CD4-positive, alpha-beta T cell (primary cell): ENCODE results near the gene RIN3. TPM values are rescaled to one million over a fixed set of nuclear protein-coding genes. Genes with fewer than 3 reads are reported as not detected.
A peak's percentile ranks its signal among the peaks of the same experiment; 100 is the strongest.

ENCODE experiments used
- ATAC-seq: fragments of 200-7000 bp; cut with Tn5 transposase; one replicate; pipeline ENCODE4 v1.10.0; 2022; ENCODE audit warnings: mild to moderate bottlenecking; ENCODE audit not compliant: poor library complexity
- CTCF ChIA-PET: fragments of 350-600 bp; sonication (Branson Sonifier 250); formaldehyde crosslinking; loops from one replicate; lab custom pipeline; 2021; ENCODE audit warnings: antibody characterized with exemption, inconsistent platforms; lab: Charles Lee
- POLR2A ChIA-PET: fragments of 350-600 bp; sonication (Branson Sonifier 250); formaldehyde crosslinking; loops from one replicate; lab custom pipeline; 2021; ENCODE audit warnings: antibody characterized with exemption, inconsistent platforms; lab: Charles Lee
- DNase-seq, 14 experiments: peaks; one replicate each; pipeline ENCODE4 v3.0.0-alpha.2; 2013 to 2020; ENCODE audit warnings: mixed read lengths in 2 of 14
- H3K27ac ChIP-seq, 2 donors: one replicate each; pipeline versions ENCODE4 v1.5.1 to v1.7.0; 2013; ENCODE audit warnings: low read length in 2 of 2, low read depth in 1 of 2, mild to moderate bottlenecking in 1 of 2
- H3K27me3 ChIP-seq, 2 experiments: 1 replicate in 1 of 2; 2 replicates in 1 of 2; pipeline versions ENCODE4 v1.6.1 to v1.7.0; 2013; ENCODE audit warnings: low read length in 2 of 2, control low read depth in 1 of 2, mild to moderate bottlenecking in 1 of 2, moderate library complexity in 1 of 2; ENCODE audit not compliant: insufficient read depth in 2 of 2, control insufficient read depth in 1 of 2
- H3K36me3 ChIP-seq: one replicate; pipeline ENCODE4 v1.6.1; 2013; ENCODE audit warnings: low read length, control low read depth; ENCODE audit not compliant: insufficient read depth
- H3K4me1 ChIP-seq: one replicate; pipeline ENCODE4 v1.6.1; 2013; ENCODE audit warnings: low read length, control low read depth; ENCODE audit not compliant: insufficient read depth
- H3K4me3 ChIP-seq: one replicate; pipeline ENCODE4 v1.5.1; 2013; ENCODE audit warnings: mild to moderate bottlenecking, low read length, moderate library complexity
- H3K9me3 ChIP-seq, 2 experiments: 1 replicate in 1 of 2; 2 replicates in 1 of 2; pipeline versions ENCODE4 v1.6.1 to v1.7.0; 2013; ENCODE audit warnings: low read length in 2 of 2, mild to moderate bottlenecking in 2 of 2, control low read depth in 1 of 2, moderate library complexity in 1 of 2; ENCODE audit not compliant: control insufficient read depth in 1 of 2, insufficient read depth in 1 of 2
- H3K27ac Mint-ChIP-seq: one replicate; pipeline ENCODE4 v1.8.0; 2020; ENCODE audit warnings: mixed read lengths
- H3K27me3 Mint-ChIP-seq: one replicate; pipeline ENCODE4 v1.8.0; 2021; ENCODE audit warnings: mixed read lengths
- H3K36me3 Mint-ChIP-seq: one replicate; pipeline ENCODE4 v1.8.0; 2021; ENCODE audit warnings: low read depth, mixed read lengths
- H3K4me1 Mint-ChIP-seq: one replicate; pipeline ENCODE4 v1.8.0; 2021; ENCODE audit warnings: low read depth, mixed read lengths
- H3K4me3 Mint-ChIP-seq: one replicate; pipeline ENCODE4 v1.8.0; 2020; ENCODE audit warnings: mild to moderate bottlenecking, mixed read lengths
- H3K9me3 Mint-ChIP-seq: one replicate; pipeline ENCODE4 v1.8.0; 2020; ENCODE audit warnings: mixed read lengths
- CTCF ChIP-seq: fragments of 200-600 bp; IDR thresholded peaks from one replicate; pipeline ENCODE4 v1.8.0; 2022; ENCODE audit warnings: antibody characterized with exemption, mild to moderate bottlenecking
- intact Hi-C, 2 experiments: fragments of 100-400 bp; cut with DNase I in 1 of 2; cut with micrococcal nuclease in 1 of 2; formaldehyde crosslinking; loops; one replicate each; pipeline versions ENCODE4 v1.15.1 to v1.9.0; 2023 to 2025; cut with DNase I, micrococcal nuclease
- total RNA-seq, 174 experiments: library from RNA in 2 of 174; stranded (reverse) in 2 of 174; gene quantifications; one replicate each; pipeline ENCODE4 v1.2.3 and lab custom pipeline; 2021 to 2026

Gene RIN3
- total RNA-seq, 2 experiments from 2014 or later = 67.9 to 72.2 TPM

GRCh38 chr14:92510972-92511371, 2.6 kb upstream of the RIN3 start:
- H3K27ac ChIP-seq = no peak overlapping the region
- Mint-ChIP-seq H3K4me1 (peaks cover 33% of the 10 kb centered on the region), H3K9me3 (no peaks in the 10 kb centered on the region), H3K36me3 (no peaks in the 10 kb centered on the region), H3K27me3 (no peaks in the 10 kb centered on the region), H3K27ac (no peak overlapping the region), H3K4me3 (peak overlapping the region; percentile 60)
- no peak overlapping the region for H3K4me3 ChIP-seq
- ATAC-seq (no peak), DNase-seq (no peak)
- ChIA-PET CTCF (no interaction called here), POLR2A (no interaction called here)
- no peak for TF ChIP-seq CTCF
- peaks cover 37% of the 10 kb centered on the region for H3K4me1 ChIP-seq
- H3K36me3 ChIP-seq = no peaks in the 10 kb centered on the region
- no peaks in the 10 kb centered on the region for H3K27me3 ChIP-seq
- intact Hi-C loops = loop anchor here in 1 of 2 experiments (5.0 to 10.0 kb wide), 2 partner anchors 71 to 174 kb away; no protein-coding TSS in a partner anchor
- H3K9me3 ChIP-seq = no peaks in the 10 kb centered on the region

GRCh38 chr14:92511453-92512238, 1.9 kb upstream of the RIN3 start:
- no peaks in the 10 kb centered on the region for H3K27me3 ChIP-seq
- Mint-ChIP-seq H3K36me3 (no peaks in the 10 kb centered on the region), H3K9me3 (no peaks in the 10 kb centered on the region), H3K4me3 (peak overlapping the region; percentile 60), H3K4me1 (peaks cover 34% of the 10 kb centered on the region), H3K27ac (no peak overlapping the region), H3K27me3 (no peaks in the 10 kb centered on the region)
- ChIA-PET CTCF (no interaction called here), POLR2A (no interaction called here)
- intact Hi-C loops = loop anchor here in 1 of 2 experiments (5.0 to 10.0 kb wide), 2 partner anchors 71 to 173 kb away; no protein-coding TSS in a partner anchor
- no peaks in the 10 kb centered on the region for H3K36me3 ChIP-seq
- H3K9me3 ChIP-seq = no peaks in the 10 kb centered on the region
- no peak for DNase-seq
- no peak overlapping the region for H3K4me3 ChIP-seq
- no peak for ATAC-seq
- no peak overlapping the region for H3K27ac ChIP-seq
- TF ChIP-seq CTCF = no peak
- peaks cover 41% of the 10 kb centered on the region for H3K4me1 ChIP-seq

GRCh38 chr14:92512807-92513203, 776 bp upstream of the RIN3 start:
- H3K4me3 ChIP-seq = peak overlapping the region; percentile 82
- intact Hi-C loops = loop anchor here in 1 of 2 experiments (5.0 to 10.0 kb wide), 2 partner anchors 69 to 172 kb away; no protein-coding TSS in a partner anchor
- Mint-ChIP-seq H3K4me1 (peaks cover 35% of the 10 kb centered on the region), H3K27ac (peak overlapping the region; percentile 2), H3K36me3 (no peaks in the 10 kb centered on the region), H3K27me3 (no peaks in the 10 kb centered on the region), H3K4me3 (peak overlapping the region; percentile 78), H3K9me3 (no peaks in the 10 kb centered on the region)
- no peaks in the 10 kb centered on the region for H3K36me3 ChIP-seq
- ChIA-PET POLR2A (no interaction called here), CTCF (no interaction called here)
- no peaks in the 10 kb centered on the region for H3K27me3 ChIP-seq
- no peak overlapping the region for H3K27ac ChIP-seq
- TF ChIP-seq CTCF = no peak
- ATAC-seq (no peak), DNase-seq (no peak)
- peaks cover 45% of the 10 kb centered on the region for H3K4me1 ChIP-seq
- H3K9me3 ChIP-seq = no peaks in the 10 kb centered on the region
